NCI-H146 treated with DMSO at 0.1 percent for 48 hours (cell line): ENCODE results near the gene RARS2.
A peak's percentile ranks its signal among the peaks of the same experiment; 100 is the strongest.
"Not testable (repeated sequence)": the region's sequence is repeated elsewhere in the genome, so short reads cannot be mapped to it uniquely, and the experiment has no call there.

Experiments
- DNase-seq: peaks from one replicate; lab custom pipeline; 2025; ENCODE audit not compliant: unreplicated experiment; lab: John Stamatoyannopoulos, UW

Gene RARS2

GRCh38 chr6:87504441-87504840, 85.3 kb downstream of the RARS2 start:
- no peak for DNase-seq

DNA sequence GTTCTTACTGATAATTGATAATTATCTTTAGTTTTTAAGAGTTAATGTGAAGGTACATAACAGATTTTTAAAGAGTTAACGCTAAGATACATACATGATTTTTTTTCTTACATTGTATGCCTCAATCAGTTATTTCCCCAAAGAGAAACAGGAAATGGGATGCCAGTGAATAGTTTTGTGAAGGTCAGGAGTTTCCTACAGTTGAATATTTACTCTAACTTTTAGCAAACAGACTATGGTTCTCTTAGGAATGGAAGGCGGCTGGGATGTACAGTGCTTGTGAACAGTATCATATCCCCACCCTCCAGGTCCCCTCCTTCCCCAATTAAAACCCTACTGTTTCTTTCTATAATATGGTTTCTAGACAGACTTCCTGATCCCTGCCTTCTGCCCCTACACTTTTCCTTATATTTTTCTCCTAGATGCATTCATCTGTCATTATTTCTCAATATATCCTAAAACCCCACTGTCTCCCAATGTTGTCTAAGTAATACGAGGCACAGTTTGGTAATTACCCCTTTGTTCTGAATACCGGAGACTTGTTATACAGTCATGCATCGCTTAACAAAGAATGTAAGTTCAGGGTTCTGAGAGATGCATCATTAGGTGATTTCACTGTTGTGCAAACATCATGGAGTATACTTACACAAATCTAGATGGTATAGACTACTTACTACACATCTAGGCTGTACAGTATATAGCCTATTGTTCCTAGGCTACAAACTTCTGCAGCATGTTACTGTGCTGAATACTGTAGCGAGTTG, 87.8 kb downstream of the RARS2 start:
- DNase-seq: no peak

DNA sequence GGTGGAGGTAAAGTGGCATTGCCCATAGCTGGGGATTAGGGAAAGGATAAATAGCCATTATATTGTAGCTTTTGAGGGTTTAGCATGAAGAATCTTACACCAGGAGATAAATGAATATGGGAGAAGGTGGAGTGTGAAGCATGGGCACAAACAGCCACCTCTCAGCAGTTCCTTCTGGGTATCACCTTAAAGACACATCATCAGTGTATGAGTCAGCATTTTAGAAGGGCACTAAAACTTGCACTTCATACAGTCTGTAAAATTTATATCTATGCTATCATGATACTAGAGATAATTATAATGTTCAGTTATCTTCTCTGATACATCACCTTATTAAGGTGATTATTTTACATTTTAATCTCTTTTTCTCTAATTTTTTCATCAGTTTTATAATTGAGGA, 91.7 kb downstream of the RARS2 start:
- DNase-seq: no peak

DNA sequence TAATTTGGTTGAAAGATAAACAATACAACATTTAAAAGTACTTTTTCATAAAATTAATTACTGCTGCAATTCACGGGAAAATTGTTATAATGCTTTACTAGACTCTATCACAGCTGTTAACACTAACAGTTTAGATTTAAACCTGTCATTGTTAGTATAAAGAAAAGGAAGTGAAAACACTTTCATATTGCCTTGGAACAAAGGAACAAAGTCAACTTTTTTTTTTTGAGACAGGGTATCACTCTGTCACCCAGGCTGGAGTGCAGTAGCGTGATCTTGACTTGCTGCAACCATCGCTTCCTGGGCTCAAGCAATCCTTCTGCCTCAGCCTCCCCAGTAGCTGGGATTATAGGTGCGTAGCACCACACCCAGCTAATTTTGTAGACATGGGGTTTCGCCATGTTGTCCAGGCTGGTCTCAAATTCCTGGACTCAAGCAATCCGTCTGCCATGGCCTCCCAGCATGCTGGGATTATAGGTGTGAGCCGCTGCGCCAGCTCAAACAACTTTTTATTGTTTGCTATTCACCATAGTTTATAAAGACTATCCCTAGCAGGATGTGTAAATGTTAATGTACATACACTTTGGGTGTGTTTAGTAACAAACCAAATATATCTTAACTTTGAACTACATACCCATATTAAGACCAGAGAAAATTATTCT, 94.9 kb downstream of the RARS2 start:
- no peak for DNase-seq

GRCh38 chr6:87489326-87489725, 100.5 kb downstream of the RARS2 start:
- not testable (repeated sequence) for DNase-seq

DNA sequence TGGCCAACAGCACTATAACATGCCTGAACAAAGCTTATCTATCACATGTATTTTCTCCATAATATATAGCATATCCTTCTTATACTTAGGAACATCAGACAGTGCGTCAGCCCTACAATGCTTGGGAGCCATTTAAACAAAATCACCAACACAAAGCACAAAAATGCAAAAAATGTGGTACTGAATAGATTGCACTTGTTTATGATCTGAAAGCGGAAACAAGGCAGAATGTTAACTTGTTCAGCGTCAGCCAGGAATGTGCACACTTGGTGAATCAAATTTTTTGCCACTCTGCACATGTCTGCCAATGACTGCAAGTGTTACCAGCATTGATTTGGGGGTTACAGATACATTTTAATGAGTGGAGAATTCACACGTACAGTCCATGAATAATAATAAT, 102.2 kb downstream of the RARS2 start:
- DNase-seq: no peak

GRCh38 chr6:87484491-87484890, 105.3 kb downstream of the RARS2 start:
- DNase-seq: no peak

DNA sequence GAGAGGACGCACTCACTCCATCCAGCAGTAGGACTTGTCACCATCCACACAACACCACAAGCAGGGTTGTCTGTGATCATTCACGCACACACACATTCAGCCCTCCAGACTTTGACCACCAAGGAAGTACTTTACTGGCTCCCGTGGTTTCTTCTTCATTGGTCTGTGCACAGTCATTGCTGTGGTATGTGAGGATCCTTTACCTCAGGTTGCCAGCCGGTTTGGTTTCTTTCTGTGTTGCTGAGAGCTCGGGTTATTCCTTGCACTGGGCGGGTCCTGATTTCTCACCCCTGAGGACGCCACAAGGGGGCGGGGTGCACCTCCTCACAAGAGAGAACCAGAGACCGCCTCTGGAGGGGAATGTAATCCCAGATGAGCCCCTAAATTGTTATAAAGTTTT, 105.9 kb downstream of the RARS2 start:
- no peak for DNase-seq

DNA sequence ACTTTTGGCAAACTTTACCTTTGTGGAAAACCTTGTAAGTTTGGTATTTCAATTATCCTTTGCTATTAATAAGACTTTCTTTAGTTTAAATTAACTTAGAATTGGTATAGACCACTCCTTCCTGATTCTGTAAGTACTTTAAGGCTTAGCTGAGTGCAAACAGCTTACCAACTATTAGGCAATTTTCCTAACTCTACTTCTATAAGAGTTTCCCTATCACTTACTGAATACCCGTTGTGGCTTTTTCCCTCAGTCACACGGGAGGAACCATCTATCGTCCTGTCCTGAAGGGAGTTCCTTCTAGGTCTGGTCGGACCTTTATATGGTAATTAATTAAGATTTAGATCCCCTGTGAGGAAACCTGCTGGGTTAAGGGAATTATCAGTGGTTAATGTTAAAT, 107.4 kb downstream of the RARS2 start:
- no peak for DNase-seq

DNA sequence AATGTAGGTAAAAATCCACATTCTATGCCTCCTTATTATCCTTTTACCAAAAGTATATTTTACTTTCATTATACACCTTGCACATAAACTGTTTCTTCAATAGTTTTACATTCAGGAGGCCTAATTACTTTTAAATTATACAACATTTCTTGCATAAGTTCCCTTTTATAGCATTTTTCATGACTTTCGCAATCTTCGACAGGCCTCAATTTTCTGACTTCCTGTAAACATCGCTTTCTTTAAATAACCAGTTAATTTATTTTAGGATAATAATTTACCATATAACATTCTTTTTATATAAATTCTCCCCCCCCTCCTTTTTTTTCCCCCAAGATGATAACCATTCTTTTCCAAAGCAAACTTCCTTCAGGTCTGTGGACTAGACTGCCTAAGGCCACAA, 107.9 kb downstream of the RARS2 start:
- no peak for DNase-seq

DNA sequence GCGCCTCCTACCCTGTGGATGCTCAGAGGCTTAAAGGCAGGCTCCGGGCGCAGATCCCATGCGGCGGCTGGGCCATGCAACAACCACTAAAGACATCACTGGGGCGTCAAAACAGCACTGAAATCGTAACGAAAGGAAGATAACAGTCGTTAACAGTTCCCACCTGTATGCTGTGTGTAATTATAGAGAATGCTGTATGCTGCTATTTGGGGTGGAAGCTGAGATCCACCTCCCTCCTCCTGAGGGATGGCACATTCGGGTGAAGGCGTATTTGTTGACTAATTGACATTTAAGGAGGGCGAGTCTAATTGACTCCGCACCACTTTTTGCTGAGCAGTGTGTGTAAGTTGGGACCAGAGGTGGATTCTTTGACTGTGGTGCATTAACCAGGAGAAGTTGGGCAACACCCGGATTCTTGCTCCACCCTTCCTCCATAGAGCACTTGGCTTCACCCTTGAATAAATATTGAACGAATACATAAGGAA, 116.3 kb downstream of the RARS2 start:
- DNase-seq: no peak

DNA sequence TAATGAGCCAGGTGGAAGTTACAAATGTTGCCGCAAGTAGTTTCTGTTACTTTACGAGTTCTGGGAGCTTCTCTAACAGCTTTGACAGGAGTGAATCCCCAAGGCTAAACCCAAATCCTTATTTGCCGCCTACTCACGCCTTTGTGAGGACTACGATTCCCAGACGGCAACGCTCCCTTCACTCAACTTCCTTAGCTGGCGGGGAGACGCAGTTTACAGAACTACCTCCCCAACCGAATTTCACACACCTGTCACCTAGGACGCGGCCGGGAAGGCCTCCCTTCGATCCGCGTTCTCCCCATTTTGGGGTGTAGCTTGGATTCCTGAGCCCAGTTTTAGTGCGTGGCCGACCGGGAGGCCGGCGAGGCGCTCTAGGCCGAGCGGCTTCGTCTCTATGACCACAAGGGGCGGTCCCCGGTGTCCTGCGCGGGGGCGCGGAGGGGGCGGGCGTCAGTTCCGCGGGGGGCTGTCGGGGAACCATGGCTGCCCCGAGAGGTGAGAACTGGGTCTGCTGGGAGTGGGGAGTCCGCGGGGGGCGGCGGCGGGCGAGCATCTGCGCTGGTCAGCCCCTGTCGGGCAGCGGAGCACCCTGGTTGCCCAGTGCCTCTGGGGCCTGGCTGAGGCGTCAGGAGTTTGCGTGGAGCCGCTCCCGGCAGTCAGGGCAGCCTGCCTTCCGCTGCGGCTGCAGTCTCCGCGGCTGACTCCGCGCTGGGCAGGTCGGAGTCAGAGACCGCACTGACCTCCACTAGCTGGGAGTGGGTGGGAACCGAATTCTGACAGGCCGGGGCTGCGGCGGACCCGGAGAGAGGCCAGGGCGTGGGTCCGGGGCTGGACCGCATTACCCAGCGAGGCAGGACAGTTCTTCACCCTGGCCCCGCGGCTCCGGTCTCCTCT, 117.0 kb downstream of the RARS2 start, which contains the start of gene SLC35A1:
TSS of gene SLC35A1 (plus strand) at position 450 of the 894 bp plus-strand sequence. CDS start at position 480, 30 bp downstream.
- peak; percentile 76 for DNase-seq

DNA sequence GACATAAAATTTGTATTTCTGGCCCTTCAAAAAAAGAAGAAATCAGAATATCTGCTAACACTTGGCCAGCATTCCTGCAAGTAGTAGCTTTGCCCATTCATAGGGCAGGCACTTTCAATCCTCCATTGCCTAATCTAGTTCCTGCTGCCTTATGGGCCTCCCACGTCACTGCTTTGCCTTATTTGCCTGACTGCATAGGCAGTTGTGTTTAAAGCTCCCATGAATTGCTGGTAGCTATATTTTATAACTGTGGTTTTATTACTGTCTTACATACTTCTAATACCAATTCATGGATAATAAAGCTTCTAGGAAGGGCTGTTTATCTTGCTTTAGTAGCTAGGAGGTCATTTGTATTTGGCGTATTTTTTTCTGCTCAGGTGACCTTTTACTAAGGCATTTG, 124.7 kb downstream of the RARS2 start:
- DNase-seq: no peak
